Parathyroid adenoma (tissue), 2 donors: ENCODE data around the gene STOM.
"Not testable (repeated sequence)": the region's sequence is repeated elsewhere in the genome, so short reads cannot be mapped to it uniquely, and the experiment has no call there.

Experiments
- H2AFZ ChIP-seq: fragments of 300-600 bp; sonication (generic); one replicate; pipeline ENCODE4 v1.7.0; 2017; ENCODE audit warnings: antibody characterized with exemption, mild to moderate bottlenecking
- H3K27ac ChIP-seq: fragments of 300-600 bp; sonication (generic); one replicate; pipeline ENCODE4 v1.7.0; 2017
- H3K27me3 ChIP-seq: fragments of 300-600 bp; sonication (generic); one replicate; pipeline ENCODE4 v1.7.0; 2017; ENCODE audit warnings: low read length; ENCODE audit not compliant: control insufficient read depth, insufficient read depth
- H3K36me3 ChIP-seq: fragments of 300-600 bp; sonication (generic); one replicate; pipeline ENCODE4 v1.7.0; 2017; ENCODE audit warnings: low read length; ENCODE audit not compliant: control insufficient read depth, insufficient read depth
- H3K4me1 ChIP-seq: fragments of 300-600 bp; sonication (generic); one replicate; pipeline ENCODE4 v1.7.0; 2017; ENCODE audit warnings: control low read depth
- H3K4me2 ChIP-seq: fragments of 300-600 bp; sonication (generic); one replicate; pipeline ENCODE4 v1.7.0; 2017; ENCODE audit warnings: low read length
- H3K4me3 ChIP-seq: fragments of 300-600 bp; sonication (generic); one replicate; pipeline ENCODE4 v1.7.0; 2017; ENCODE audit warnings: low read depth, low read length
- H3K79me2 ChIP-seq: fragments of 300-600 bp; sonication (generic); one replicate; pipeline ENCODE4 v1.7.0; 2017; ENCODE audit warnings: control low read depth
- H3K9ac ChIP-seq: fragments of 300-600 bp; sonication (generic); one replicate; pipeline ENCODE4 v1.7.0; 2017; ENCODE audit warnings: mild to moderate bottlenecking
- H3K9me3 ChIP-seq: fragments of 300-600 bp; sonication (generic); one replicate; pipeline ENCODE4 v1.7.0; 2017; ENCODE audit warnings: low read length; ENCODE audit not compliant: control insufficient read depth
- CTCF ChIP-seq: fragments of 300-600 bp; sonication (generic); IDR thresholded peaks from one replicate; pipeline ENCODE4 v1.7.0; 2017; ENCODE audit warnings: antibody characterized with exemption, mild to moderate bottlenecking
- donor health status: primary hyperparathyroidism.

Gene STOM

GRCh38 chr9:121399883-121400607, 30.0 kb upstream of the STOM start:
- Histone ChIP-seq H3K4me1 (no peaks in the 10 kb centered on the region), H3K4me3 (no peak overlapping the region), H3K9me3 (no peaks in the 10 kb centered on the region), H3K27me3 (no peaks in the 10 kb centered on the region), H3K79me2 (no peaks in the 10 kb centered on the region), H3K4me2 (no peak overlapping the region), H3K36me3 (no peaks in the 10 kb centered on the region), H2AFZ (no peak overlapping the region), H3K9ac (no peak overlapping the region), H3K27ac (no peak overlapping the region)
- TF ChIP-seq CTCF: peak; percentile 42

GRCh38 chr9:121399126-121399882, 29.3 kb upstream of the STOM start:
- Histone ChIP-seq H3K4me3 (no peak overlapping the region), H3K9ac (no peak overlapping the region), H3K4me1 (no peaks in the 10 kb centered on the region), H3K27ac (no peak overlapping the region), H3K27me3 (no peaks in the 10 kb centered on the region), H3K79me2 (no peaks in the 10 kb centered on the region), H2AFZ (no peak overlapping the region), H3K36me3 (no peaks in the 10 kb centered on the region), H3K4me2 (no peak overlapping the region), H3K9me3 (no peaks in the 10 kb centered on the region)
- no peak for TF ChIP-seq CTCF

GRCh38 chr9:121398374-121398773, 28.3 kb upstream of the STOM start:
- Histone ChIP-seq H3K4me3 (no peak overlapping the region), H3K36me3 (no peaks in the 10 kb centered on the region), H3K9ac (no peak overlapping the region), H2AFZ (no peak overlapping the region), H3K27ac (no peak overlapping the region), H3K79me2 (no peaks in the 10 kb centered on the region), H3K9me3 (no peaks in the 10 kb centered on the region), H3K4me1 (no peaks in the 10 kb centered on the region), H3K27me3 (no peaks in the 10 kb centered on the region), H3K4me2 (no peak overlapping the region)
- TF ChIP-seq CTCF: no peak

- not testable (repeated sequence) for H3K4me2 ChIP-seq, H3K4me3 ChIP-seq, H2AFZ ChIP-seq, H3K9me3 ChIP-seq, H3K4me1 ChIP-seq, H3K79me2 ChIP-seq, H3K9ac ChIP-seq, H3K27me3 ChIP-seq, H3K36me3 ChIP-seq, H3K27ac ChIP-seq
Observed at GRCh38 chr9:121397277-121397676, 27.2 kb upstream of the STOM start.

- H3K27me3 ChIP-seq: no peaks in the 10 kb centered on the region
- no peak for TF ChIP-seq CTCF
Observed at GRCh38 chr9:121395558-121395957, 25.5 kb upstream of the STOM start.

More at GRCh38 chr9:121395558-121395957, 25.5 kb upstream of the STOM start:
- Histone ChIP-seq H3K27ac (no peak overlapping the region), H3K9ac (no peak overlapping the region), H3K4me1 (no peaks in the 10 kb centered on the region), H3K4me3 (no peak overlapping the region), H3K79me2 (no peaks in the 10 kb centered on the region), H3K9me3 (no peaks in the 10 kb centered on the region), H3K4me2 (no peak overlapping the region), H2AFZ (no peak overlapping the region), H3K36me3 (no peaks in the 10 kb centered on the region)
